HepG2 (cell line): ENCODE results near the gene COG8.

Source experiments
- AFF4 ChIP-seq: sonication (generic); formaldehyde crosslinking; IDR thresholded peaks from 2 replicates; pipeline ENCODE4 v1.4.0; 2020; ENCODE audit warnings: missing genetic modification reagents
- HDAC6 ChIP-seq: fragments of 200-600 bp; sonication (generic); IDR thresholded peaks from 2 replicates; pipeline ENCODE4 v1.7.0; 2017; ENCODE audit warnings: mild to moderate bottlenecking, antibody characterized with exemption, low read length, low read depth
- TF ChIP-seq, protein P1 (sequence below): sonication (generic); formaldehyde crosslinking; IDR thresholded peaks from 2 replicates; pipeline ENCODE4 v1.4.0; 2020; ENCODE audit warnings: missing genetic modification reagents, borderline replicate concordance
- TF ChIP-seq, protein P2 (sequence below): sonication (generic); formaldehyde crosslinking; IDR thresholded peaks from 2 replicates; pipeline ENCODE4 v1.5.1; 2020; ENCODE audit warnings: mild to moderate bottlenecking, missing genetic modification reagents, borderline replicate concordance

- TF ChIP-seq AFF4 (CRISPR knock-in tag) (no peak), HDAC6 (no peak)
- TF ChIP-seq, protein P1, sequence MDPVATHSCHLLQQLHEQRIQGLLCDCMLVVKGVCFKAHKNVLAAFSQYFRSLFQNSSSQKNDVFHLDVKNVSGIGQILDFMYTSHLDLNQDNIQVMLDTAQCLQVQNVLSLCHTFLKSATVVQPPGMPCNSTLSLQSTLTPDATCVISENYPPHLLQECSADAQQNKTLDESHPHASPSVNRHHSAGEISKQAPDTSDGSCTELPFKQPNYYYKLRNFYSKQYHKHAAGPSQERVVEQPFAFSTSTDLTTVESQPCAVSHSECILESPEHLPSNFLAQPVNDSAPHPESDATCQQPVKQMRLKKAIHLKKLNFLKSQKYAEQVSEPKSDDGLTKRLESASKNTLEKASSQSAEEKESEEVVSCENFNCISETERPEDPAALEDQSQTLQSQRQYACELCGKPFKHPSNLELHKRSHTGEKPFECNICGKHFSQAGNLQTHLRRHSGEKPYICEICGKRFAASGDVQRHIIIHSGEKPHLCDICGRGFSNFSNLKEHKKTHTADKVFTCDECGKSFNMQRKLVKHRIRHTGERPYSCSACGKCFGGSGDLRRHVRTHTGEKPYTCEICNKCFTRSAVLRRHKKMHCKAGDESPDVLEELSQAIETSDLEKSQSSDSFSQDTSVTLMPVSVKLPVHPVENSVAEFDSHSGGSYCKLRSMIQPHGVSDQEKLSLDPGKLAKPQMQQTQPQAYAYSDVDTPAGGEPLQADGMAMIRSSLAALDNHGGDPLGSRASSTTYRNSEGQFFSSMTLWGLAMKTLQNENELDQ (CRISPR knock-in tag): no peak
- TF ChIP-seq, protein P2, sequence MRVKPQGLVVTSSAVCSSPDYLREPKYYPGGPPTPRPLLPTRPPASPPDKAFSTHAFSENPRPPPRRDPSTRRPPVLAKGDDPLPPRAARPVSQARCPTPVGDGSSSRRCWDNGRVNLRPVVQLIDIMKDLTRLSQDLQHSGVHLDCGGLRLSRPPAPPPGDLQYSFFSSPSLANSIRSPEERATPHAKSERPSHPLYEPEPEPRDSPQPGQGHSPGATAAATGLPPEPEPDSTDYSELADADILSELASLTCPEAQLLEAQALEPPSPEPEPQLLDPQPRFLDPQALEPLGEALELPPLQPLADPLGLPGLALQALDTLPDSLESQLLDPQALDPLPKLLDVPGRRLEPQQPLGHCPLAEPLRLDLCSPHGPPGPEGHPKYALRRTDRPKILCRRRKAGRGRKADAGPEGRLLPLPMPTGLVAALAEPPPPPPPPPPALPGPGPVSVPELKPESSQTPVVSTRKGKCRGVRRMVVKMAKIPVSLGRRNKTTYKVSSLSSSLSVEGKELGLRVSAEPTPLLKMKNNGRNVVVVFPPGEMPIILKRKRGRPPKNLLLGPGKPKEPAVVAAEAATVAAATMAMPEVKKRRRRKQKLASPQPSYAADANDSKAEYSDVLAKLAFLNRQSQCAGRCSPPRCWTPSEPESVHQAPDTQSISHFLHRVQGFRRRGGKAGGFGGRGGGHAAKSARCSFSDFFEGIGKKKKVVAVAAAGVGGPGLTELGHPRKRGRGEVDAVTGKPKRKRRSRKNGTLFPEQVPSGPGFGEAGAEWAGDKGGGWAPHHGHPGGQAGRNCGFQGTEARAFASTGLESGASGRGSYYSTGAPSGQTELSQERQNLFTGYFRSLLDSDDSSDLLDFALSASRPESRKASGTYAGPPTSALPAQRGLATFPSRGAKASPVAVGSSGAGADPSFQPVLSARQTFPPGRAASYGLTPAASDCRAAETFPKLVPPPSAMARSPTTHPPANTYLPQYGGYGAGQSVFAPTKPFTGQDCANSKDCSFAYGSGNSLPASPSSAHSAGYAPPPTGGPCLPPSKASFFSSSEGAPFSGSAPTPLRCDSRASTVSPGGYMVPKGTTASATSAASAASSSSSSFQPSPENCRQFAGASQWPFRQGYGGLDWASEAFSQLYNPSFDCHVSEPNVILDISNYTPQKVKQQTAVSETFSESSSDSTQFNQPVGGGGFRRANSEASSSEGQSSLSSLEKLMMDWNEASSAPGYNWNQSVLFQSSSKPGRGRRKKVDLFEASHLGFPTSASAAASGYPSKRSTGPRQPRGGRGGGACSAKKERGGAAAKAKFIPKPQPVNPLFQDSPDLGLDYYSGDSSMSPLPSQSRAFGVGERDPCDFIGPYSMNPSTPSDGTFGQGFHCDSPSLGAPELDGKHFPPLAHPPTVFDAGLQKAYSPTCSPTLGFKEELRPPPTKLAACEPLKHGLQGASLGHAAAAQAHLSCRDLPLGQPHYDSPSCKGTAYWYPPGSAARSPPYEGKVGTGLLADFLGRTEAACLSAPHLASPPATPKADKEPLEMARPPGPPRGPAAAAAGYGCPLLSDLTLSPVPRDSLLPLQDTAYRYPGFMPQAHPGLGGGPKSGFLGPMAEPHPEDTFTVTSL: no peak
Measured at GRCh38 chr16:69384974-69385373, 45.6 kb upstream of the COG8 start.
